Diencephalon (tissue), 1 donor: ENCODE results near the gene CACNG3. TPM values are rescaled to one million over a fixed set of nuclear protein-coding genes. Genes with fewer than 3 reads are reported as not detected.

Experiments
- small RNA-seq: library from RNA; depleted of rRNA; stranded (forward); fragments of <200 nt; gene quantifications from one replicate; pipeline ENCODE3, GENCODE V24; 2014
- total RNA-seq: library from RNA; depleted of rRNA; stranded (reverse); fragments of >200 nt; gene quantifications from one replicate; pipeline ENCODE4 v1.2.3, GENCODE V29; 2014

CACNG3 gene
- total RNA-seq = 2.5 TPM

DNA sequence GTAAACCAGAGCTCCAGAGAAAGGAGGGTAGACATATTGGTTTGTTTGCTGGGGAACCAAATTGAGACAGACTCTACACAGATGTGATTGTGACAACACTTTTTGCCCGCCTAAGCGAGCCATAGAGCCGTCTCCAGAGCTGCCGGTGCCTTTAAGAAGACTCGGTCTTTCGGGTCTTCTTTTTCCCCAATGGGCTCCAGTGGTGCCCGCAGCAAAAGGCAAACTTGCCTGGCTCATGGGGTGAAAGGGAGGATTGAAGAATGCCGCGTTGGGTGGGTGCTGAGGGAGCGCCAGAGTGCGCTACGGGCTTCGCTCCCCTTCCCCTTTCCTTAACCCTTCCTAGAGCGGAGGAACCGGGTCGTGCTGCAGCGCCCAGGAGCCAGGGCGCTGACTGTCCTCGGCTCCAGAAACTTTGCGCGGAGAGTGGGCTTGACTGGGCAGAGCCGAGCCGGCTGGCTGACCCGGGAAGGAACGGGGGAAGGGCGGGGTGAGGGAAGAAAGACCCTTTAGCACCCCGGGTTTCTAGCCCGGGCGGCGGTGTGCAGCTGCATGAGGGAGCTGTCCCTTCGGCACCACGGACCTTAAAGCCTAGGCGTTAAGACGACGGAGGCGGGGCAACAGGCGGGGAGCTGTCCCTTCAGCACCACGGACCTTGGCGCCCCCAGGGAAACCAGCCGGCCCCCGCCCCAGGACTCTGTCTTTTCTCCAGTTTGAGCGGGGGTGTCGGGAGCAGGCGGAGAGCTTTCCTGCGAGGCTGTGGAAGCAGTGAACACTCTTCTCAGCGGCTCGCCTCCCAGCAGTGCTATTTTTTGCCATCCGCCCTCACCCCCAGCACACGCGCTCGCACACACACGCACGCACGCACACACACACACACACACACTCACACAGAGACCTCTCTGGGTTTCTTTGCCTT lies at the start of gene CACNG3:
Gene CACNG3, plus strand, starts transcription at position 880 of the 916 bp plus-strand sequence. CDS start 420 bp downstream, outside the sequence.

Small RNA genes within 50 kb of the gene (small RNA-seq; reads per million reads assigned to genes)
- gene RF00408 (not detected), gene RNU7-24P (not detected)
